Neural cell (in vitro differentiated cells): Measurements from ENCODE around the gene ATP5MG. TPM values are rescaled to one million over a fixed set of nuclear protein-coding genes. Genes with fewer than 3 reads are reported as not detected.
A peak's percentile ranks its signal among the peaks of the same experiment; 100 is the strongest.

ENCODE experiments used
- H2AFZ ChIP-seq: fragments of 200-600, 300-800 bp; sonication (generic), shearing (Covaris generic); 2 replicates; pipeline ENCODE4 v1.6.0; 2014; ENCODE audit warnings: low read depth, mild to moderate bottlenecking, antibody characterized with exemption, low read length, moderate library complexity
- H3F3A ChIP-seq: fragments of 200-600 bp; shearing (Covaris generic); 2 replicates; pipeline ENCODE4 v1.6.1; 2016; ENCODE audit warnings: mild to moderate bottlenecking, moderate library complexity, mixed read lengths, antibody characterized with exemption, low read length; ENCODE audit not compliant: insufficient read depth, poor library complexity, severe bottlenecking
- H3K27ac ChIP-seq: fragments of 200-600, 300-800 bp; sonication (generic), shearing (Covaris generic); 2 replicates; pipeline ENCODE4 v1.5.1; 2014; ENCODE audit warnings: mild to moderate bottlenecking, low read length, moderate library complexity
- H3K27me3 ChIP-seq: fragments of 300-800, 200-600 bp; sonication (generic), shearing (Covaris generic); 2 replicates; pipeline ENCODE4 v1.6.0; 2014; ENCODE audit warnings: mild to moderate bottlenecking, low read depth, low read length, moderate library complexity; ENCODE audit not compliant: insufficient read depth
- H3K36me3 ChIP-seq: fragments of 300-800, 200-600 bp; sonication (generic), shearing (Covaris generic); 2 replicates; pipeline ENCODE4 v1.5.1; 2014; ENCODE audit warnings: mild to moderate bottlenecking, antibody characterized with exemption, low read length, moderate library complexity; ENCODE audit not compliant: insufficient read depth
- H3K4me2 ChIP-seq: fragments of 300-800, 200-600 bp; sonication (generic), shearing (Covaris generic); 2 replicates; pipeline ENCODE4 v1.6.0; 2014; ENCODE audit warnings: mild to moderate bottlenecking, low read length
- H3K4me3 ChIP-seq: fragments of 300-800, 200-600 bp; sonication (generic), shearing (Covaris generic); 2 replicates; pipeline ENCODE4 v1.5.1; 2014; ENCODE audit warnings: mild to moderate bottlenecking, low read length, moderate library complexity
- H3K79me2 ChIP-seq: fragments of 200-600 bp; shearing (Covaris generic); replicated peaks from 2 replicates; pipeline ENCODE4 v1.6.0; 2014; ENCODE audit warnings: mild to moderate bottlenecking, low read length, moderate library complexity; ENCODE audit not compliant: insufficient read depth
- H3K9ac ChIP-seq: fragments of 300-800, 200-600 bp; sonication (generic), shearing (Covaris generic); 2 replicates; pipeline ENCODE4 v1.6.1; 2016; ENCODE audit warnings: mild to moderate bottlenecking, low read length, mixed read lengths
- H3K9me2 ChIP-seq: fragments of 200-600 bp; shearing (Covaris generic); 2 replicates; pipeline ENCODE4 v1.6.1; 2016; ENCODE audit warnings: mild to moderate bottlenecking, low read length, mixed read lengths; ENCODE audit not compliant: insufficient read depth
- H3K9me3 ChIP-seq: fragments of 200-600, 300-800 bp; sonication (generic), shearing (Covaris generic); 2 replicates; pipeline ENCODE4 v1.6.1; 2016; ENCODE audit warnings: mild to moderate bottlenecking, mixed run types, low read length, moderate library complexity, mixed read lengths
- H4K20me1 ChIP-seq: fragments of 200-600 bp; shearing (Covaris generic); 2 replicates; pipeline ENCODE4 v1.6.1; 2016; ENCODE audit warnings: mild to moderate bottlenecking, mixed run types; ENCODE audit not compliant: insufficient read depth
- EP300 ChIP-seq: fragments of 450-650 bp; conservative IDR thresholded peaks from 2 replicates; pipeline ENCODE4 v1.6.1; 2014; ENCODE audit warnings: antibody characterized with exemption, mild to moderate bottlenecking, moderate library complexity; ENCODE audit not compliant: poor library complexity, severe bottlenecking
- EZH2 ChIP-seq: fragments of 200-600, 300-800 bp; shearing (Covaris generic), sonication (generic); IDR thresholded peaks from 2 replicates; pipeline ENCODE4 v1.6.1; 2014; ENCODE audit warnings: antibody characterized with exemption, low read length, borderline replicate concordance, mild to moderate bottlenecking; ENCODE audit not compliant: insufficient read depth, poor library complexity, severe bottlenecking
- MXI1 ChIP-seq: fragments of 450-650 bp; conservative IDR thresholded peaks from 2 replicates; pipeline ENCODE4 v1.6.1; 2014; ENCODE audit warnings: antibody characterized with exemption, mild to moderate bottlenecking; ENCODE audit not compliant: poor library complexity, severe bottlenecking
- POLR2AphosphoS5 ChIP-seq: IDR thresholded peaks from 2 replicates; pipeline ENCODE4 v1.6.1; 2012
- RAD21 ChIP-seq: fragments of 450-650 bp; conservative IDR thresholded peaks from 2 replicates; pipeline ENCODE4 v1.6.1; 2014; ENCODE audit warnings: antibody characterized with exemption, mild to moderate bottlenecking, moderate library complexity
- SMC3 ChIP-seq: fragments of 450-650 bp; conservative IDR thresholded peaks from 2 replicates; pipeline ENCODE4 v1.6.1; 2014; ENCODE audit warnings: antibody characterized with exemption, mild to moderate bottlenecking, moderate library complexity; ENCODE audit not compliant: poor library complexity
- TAF1 ChIP-seq: IDR thresholded peaks from 2 replicates; pipeline ENCODE4 v1.6.1; 2012; ENCODE audit warnings: low read depth
- polyA plus RNA-seq: library from polyadenylated mRNA; depleted of rRNA; stranded (reverse); fragments of >200 nt; gene quantifications from 2 replicates; pipeline ENCODE4 v1.2.3, GENCODE V29; 2014
- TF ChIP-seq, protein P1 (sequence below): IDR thresholded peaks from 2 replicates; pipeline ENCODE4 v1.6.1; 2012; ENCODE audit warnings: borderline replicate concordance
- TF ChIP-seq, protein P2 (sequence below): fragments of 450-650 bp; IDR thresholded peaks from 2 replicates; pipeline ENCODE4 v1.5.1; 2014; ENCODE audit warnings: antibody characterized with exemption, mild to moderate bottlenecking, moderate library complexity; ENCODE audit not compliant: poor library complexity, severe bottlenecking

ATP5MG gene
- polyA plus RNA-seq, 1 donor from 2014 or later, result 153 TPM

DNA sequence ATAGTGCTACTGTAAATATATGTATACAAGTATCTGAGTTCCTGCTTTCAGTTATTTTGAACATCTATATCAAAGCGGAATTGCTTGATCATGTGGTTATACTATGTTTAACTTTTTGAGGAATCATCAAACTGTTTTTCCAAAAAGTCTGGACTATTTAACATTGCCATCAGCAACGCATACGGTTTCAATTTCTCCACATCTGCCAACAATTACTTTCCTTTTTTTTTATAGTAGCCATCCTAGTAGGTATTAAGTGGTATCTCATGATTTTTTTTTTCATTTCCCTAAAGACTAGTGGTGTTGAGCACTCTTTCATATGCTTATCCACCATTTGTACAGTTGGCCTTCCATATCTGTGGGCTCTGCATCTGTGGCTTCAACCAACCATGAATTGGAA is 43.3 kb upstream of the ATP5MG start:
- no peaks in the 10 kb centered on the region for H3K36me3 ChIP-seq
- no peak overlapping the region for H3K4me2 ChIP-seq
- peaks cover 23% of the 10 kb centered on the region for H3K79me2 ChIP-seq
- no peaks in the 10 kb centered on the region for H3K9me3 ChIP-seq
- no peak overlapping the region for H3K4me3 ChIP-seq
- H3F3A ChIP-seq, result no peaks in the 10 kb centered on the region
- H3K27ac ChIP-seq, result no peak overlapping the region
- TF ChIP-seq, protein P1, sequence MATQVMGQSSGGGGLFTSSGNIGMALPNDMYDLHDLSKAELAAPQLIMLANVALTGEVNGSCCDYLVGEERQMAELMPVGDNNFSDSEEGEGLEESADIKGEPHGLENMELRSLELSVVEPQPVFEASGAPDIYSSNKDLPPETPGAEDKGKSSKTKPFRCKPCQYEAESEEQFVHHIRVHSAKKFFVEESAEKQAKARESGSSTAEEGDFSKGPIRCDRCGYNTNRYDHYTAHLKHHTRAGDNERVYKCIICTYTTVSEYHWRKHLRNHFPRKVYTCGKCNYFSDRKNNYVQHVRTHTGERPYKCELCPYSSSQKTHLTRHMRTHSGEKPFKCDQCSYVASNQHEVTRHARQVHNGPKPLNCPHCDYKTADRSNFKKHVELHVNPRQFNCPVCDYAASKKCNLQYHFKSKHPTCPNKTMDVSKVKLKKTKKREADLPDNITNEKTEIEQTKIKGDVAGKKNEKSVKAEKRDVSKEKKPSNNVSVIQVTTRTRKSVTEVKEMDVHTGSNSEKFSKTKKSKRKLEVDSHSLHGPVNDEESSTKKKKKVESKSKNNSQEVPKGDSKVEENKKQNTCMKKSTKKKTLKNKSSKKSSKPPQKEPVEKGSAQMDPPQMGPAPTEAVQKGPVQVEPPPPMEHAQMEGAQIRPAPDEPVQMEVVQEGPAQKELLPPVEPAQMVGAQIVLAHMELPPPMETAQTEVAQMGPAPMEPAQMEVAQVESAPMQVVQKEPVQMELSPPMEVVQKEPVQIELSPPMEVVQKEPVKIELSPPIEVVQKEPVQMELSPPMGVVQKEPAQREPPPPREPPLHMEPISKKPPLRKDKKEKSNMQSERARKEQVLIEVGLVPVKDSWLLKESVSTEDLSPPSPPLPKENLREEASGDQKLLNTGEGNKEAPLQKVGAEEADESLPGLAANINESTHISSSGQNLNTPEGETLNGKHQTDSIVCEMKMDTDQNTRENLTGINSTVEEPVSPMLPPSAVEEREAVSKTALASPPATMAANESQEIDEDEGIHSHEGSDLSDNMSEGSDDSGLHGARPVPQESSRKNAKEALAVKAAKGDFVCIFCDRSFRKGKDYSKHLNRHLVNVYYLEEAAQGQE, result no peak
- TF ChIP-seq EP300, result no peak
- no peak for TF ChIP-seq TAF1
- TF ChIP-seq SMC3, result no peak
- TF ChIP-seq RAD21, result no peak
- TF ChIP-seq POLR2AphosphoS5, result no peak
- TF ChIP-seq, protein P2, sequence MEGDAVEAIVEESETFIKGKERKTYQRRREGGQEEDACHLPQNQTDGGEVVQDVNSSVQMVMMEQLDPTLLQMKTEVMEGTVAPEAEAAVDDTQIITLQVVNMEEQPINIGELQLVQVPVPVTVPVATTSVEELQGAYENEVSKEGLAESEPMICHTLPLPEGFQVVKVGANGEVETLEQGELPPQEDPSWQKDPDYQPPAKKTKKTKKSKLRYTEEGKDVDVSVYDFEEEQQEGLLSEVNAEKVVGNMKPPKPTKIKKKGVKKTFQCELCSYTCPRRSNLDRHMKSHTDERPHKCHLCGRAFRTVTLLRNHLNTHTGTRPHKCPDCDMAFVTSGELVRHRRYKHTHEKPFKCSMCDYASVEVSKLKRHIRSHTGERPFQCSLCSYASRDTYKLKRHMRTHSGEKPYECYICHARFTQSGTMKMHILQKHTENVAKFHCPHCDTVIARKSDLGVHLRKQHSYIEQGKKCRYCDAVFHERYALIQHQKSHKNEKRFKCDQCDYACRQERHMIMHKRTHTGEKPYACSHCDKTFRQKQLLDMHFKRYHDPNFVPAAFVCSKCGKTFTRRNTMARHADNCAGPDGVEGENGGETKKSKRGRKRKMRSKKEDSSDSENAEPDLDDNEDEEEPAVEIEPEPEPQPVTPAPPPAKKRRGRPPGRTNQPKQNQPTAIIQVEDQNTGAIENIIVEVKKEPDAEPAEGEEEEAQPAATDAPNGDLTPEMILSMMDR, result no peak
- no peak for TF ChIP-seq MXI1
- no peak for TF ChIP-seq EZH2
- no peak overlapping the region for H2AFZ ChIP-seq
- no peaks in the 10 kb centered on the region for H4K20me1 ChIP-seq
- no peaks in the 10 kb centered on the region for H3K9me2 ChIP-seq
- no peak overlapping the region for H3K9ac ChIP-seq
- no peaks in the 10 kb centered on the region for H3K27me3 ChIP-seq

DNA sequence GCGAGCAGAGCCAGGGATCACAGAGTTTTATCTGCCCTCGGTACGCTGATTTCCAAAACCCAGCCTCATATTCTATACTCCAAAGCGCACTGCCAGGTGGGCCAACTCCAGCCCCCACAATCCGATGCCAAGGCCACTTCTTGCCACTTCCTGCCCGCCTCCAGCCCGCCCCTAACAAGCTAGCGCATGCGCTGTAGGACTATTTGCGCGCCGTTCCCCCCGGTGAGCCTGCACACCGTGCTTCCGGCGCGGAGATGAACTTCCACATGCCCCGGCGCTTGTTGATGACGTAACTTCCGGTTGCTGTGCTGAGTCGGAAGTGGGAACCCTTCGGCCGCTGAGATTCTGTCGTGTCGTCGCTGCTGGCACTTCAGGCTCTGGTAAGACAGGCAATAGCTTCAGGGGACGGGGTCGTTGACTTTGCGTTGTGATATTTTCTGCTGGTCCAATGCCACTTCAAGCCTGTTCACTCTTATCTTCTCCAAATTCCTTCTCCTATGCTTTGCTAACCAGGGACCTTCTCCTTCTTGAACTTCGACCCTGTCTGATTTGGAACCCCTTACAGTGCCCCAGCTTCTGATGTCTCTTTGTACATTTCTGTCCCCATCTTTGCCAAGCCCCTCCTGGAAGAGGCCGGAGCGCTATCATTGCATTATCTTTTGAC is 42.0 kb upstream of the ATP5MG start, which contains the start of gene UBE4A:
Gene UBE4A, plus strand, starts transcription at position 306 of the 664 bp plus-strand sequence. CDS start 5,481 bp downstream, outside the sequence.
- Histone ChIP-seq H3K4me2 (peak within 1 kb of the TSS; percentile 97), H2AFZ (peak within 1 kb of the TSS; percentile 97), H3K9me2 (no peaks in the 10 kb centered on the region), H3K79me2 (peaks cover 29% of the 10 kb centered on the region), H3K9me3 (no peaks in the 10 kb centered on the region), H3K27me3 (no peaks in the 10 kb centered on the region), H4K20me1 (no peaks in the 10 kb centered on the region), H3K27ac (peak within 1 kb of the TSS; percentile 75), H3K36me3 (no peaks in the 10 kb centered on the region), H3F3A (no peaks in the 10 kb centered on the region), H3K4me3 (peak within 1 kb of the TSS; percentile 73), H3K9ac (peak within 1 kb of the TSS; percentile 74)
- TF ChIP-seq SMC3, result peak; percentile 39
- TF ChIP-seq, protein P2, result no peak
- peak; percentile 47 for TF ChIP-seq RAD21
- TF ChIP-seq EZH2, result no peak
- TF ChIP-seq EP300, result peak; percentile 62
- TF ChIP-seq MXI1, result peak; percentile 83
- peak; percentile 93 for TF ChIP-seq POLR2AphosphoS5
- TF ChIP-seq TAF1, result peak; percentile 78
- TF ChIP-seq, protein P1, result peak; percentile 56
